ENCODE data around the gene POTEB2. TPM values are rescaled to one million over a fixed set of nuclear protein-coding genes. Genes with fewer than 3 reads are reported as not detected.
"Not testable (repeated sequence)": the region's sequence is repeated elsewhere in the genome, so short reads cannot be mapped to it uniquely, and the experiment has no call there.

The POTEB2 gene
- not detected in 3 replicates for total RNA-seq (2021)
- Bru-seq, nascent RNA, result not detected
- long read RNA-seq, experiment 1, result 0 reads
- long read RNA-seq, experiment 2, result 0 reads
- long read RNA-seq, experiment 3, result 0 reads

- H3K27ac Mint-ChIP-seq; POLR2A ChIA-PET; H3K27me3 Mint-ChIP-seq (ENCODE audit: low read depth); H3K36me3 Mint-ChIP-seq; ATAC-seq; DNase-seq (ENCODE audit: low spot score); H3K9me3 Mint-ChIP-seq; H3K4me3 Mint-ChIP-seq; CTCF ChIA-PET; H3K4me1 Mint-ChIP-seq: not testable (repeated sequence)
Observed at GRCh38 chr15:20866214-20866613, at the start of gene POTEB2. POTEB2 (minus strand) TSS chr15:20866314; CDS start chr15:20866281, 33 bp downstream.

GRCh38 chr15:20879916-20880315 lies 13.8 kb upstream of the POTEB2 start:
- POLR2A ChIA-PET; DNase-seq (ENCODE audit: low spot score); H3K36me3 Mint-ChIP-seq; H3K4me1 Mint-ChIP-seq; H3K4me3 Mint-ChIP-seq; H3K9me3 Mint-ChIP-seq; H3K27me3 Mint-ChIP-seq (ENCODE audit: low read depth); H3K27ac Mint-ChIP-seq; ATAC-seq; CTCF ChIA-PET: not testable (repeated sequence)

- H3K36me3 Mint-ChIP-seq; H3K27ac Mint-ChIP-seq; ATAC-seq; DNase-seq (ENCODE audit: low spot score); H3K27me3 Mint-ChIP-seq (ENCODE audit: low read depth); H3K4me1 Mint-ChIP-seq; H3K4me3 Mint-ChIP-seq; POLR2A ChIA-PET; H3K9me3 Mint-ChIP-seq; CTCF ChIA-PET: not testable (repeated sequence)
Observed at GRCh38 chr15:20878464-20878863, 12.3 kb upstream of the POTEB2 start.

- H3K27me3 Mint-ChIP-seq (ENCODE audit: low read depth); H3K9me3 Mint-ChIP-seq; H3K36me3 Mint-ChIP-seq; CTCF ChIA-PET; ATAC-seq; DNase-seq (ENCODE audit: low spot score); H3K4me3 Mint-ChIP-seq; H3K4me1 Mint-ChIP-seq; H3K27ac Mint-ChIP-seq; POLR2A ChIA-PET: not testable (repeated sequence)
Observed at GRCh38 chr15:20877819-20878218, 11.7 kb upstream of the POTEB2 start.

Small RNA genes within 50 kb of the gene (microRNA-seq; reads per million reads assigned to microRNA genes)
- gene MIR3118-2 (ENCODE audit: borderline number of aligned reads), result not detected
